Activated CD4-positive, alpha-beta T cell treated with anti-CD3 and anti-CD28 coated beads for 1 hour (primary cell): Measurements from ENCODE around the gene AAK1.
"Not testable (repeated sequence)": the region's sequence is repeated elsewhere in the genome, so short reads cannot be mapped to it uniquely, and the experiment has no call there.

Source experiments
- DNase-seq: peaks from one replicate; pipeline ENCODE4 v3.0.0-alpha.2; 2020

AAK1 gene

DNA sequence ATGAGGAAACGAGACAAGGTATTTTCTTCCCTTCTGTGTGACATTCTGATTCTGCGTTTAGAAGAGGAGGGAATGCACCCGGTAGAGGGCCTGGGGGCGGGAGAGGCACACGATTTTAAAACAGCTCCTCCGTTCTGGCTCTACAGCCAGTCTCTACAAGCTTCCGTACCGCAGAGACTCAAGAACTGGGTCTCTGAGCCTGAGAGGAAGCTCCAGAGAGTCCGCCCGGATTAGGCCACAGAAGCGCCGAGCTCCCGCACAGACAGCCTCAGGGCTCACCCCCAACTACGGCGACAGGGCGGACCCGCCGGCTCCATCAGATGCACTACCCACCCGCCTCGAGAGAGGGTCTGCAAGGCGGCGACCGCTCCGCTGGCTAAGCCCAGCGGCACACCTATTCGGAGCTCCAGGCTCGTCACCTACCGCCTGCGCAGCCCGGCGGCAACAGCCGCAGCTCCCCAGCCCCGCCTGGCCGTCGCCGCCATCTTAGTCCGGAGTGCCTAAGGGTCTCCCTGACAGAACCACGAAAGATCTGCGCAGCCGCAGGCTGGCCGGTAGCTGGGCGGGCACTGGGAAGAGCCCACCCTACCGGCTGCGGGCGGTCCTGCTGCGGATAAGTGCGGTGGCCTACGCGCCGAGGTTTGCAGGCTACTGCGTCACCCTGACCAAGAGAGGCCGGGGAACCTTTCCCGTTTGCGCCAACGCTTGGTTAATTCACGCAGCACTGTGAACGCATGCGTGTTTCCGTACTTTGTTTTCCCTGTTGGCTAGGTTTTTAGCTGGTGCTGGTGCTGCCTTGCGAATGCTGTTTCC, 206.4 kb downstream of the AAK1 start, which contains the start of gene NFU1:
TSS of gene NFU1 (minus strand) at position 498 of the 813 bp plus-strand sequence. CDS start at position 485, 13 bp downstream.
- peak; percentile 72 for DNase-seq

DNA sequence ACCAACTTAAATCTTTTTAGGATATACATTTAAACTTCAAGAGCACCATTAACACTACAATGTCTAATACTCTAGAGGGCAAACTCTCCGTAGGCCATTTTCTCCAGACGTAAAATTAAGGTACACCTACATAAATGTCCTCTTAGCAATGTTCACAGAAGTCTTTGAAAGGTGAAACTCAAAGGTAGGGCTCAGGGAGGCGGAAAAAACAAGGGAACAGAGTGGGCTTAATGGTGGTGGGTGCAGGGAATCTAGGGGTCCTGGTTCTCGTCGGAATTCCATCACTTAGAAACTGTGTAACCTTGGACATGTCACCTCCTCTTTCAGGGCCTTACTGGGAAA, 207.0 kb downstream of the AAK1 start:
- no peak for DNase-seq

- DNase-seq, result no peak
Measured at GRCh38 chr2:69434753-69435152, 208.8 kb downstream of the AAK1 start.

- DNase-seq, result no peak
Measured at GRCh38 chr2:69429491-69430183, 213.9 kb downstream of the AAK1 start.

DNA sequence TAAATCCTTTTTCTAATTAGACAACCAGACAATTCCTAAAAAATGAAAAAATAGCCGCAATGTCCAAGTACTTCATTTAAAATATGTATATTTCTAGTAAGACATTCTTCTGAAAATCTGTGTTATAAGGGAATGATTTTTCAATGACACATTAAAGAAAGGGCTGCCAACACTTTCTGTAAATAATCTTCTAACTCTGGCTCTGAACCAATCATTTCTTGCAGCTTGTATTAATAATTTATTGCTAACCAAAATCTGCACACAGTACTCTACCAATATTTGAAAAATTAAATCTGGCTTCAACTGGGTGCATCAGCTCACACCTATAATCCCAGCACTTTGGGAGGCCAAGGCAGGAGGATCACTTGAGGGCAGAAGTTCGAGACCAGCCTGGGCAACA, 214.6 kb downstream of the AAK1 start:
- DNase-seq, result no peak

GRCh38 chr2:69424419-69424818, 219.1 kb downstream of the AAK1 start:
- no peak for DNase-seq

- no peak for DNase-seq
Measured at GRCh38 chr2:69422198-69422597, 221.3 kb downstream of the AAK1 start.

DNA sequence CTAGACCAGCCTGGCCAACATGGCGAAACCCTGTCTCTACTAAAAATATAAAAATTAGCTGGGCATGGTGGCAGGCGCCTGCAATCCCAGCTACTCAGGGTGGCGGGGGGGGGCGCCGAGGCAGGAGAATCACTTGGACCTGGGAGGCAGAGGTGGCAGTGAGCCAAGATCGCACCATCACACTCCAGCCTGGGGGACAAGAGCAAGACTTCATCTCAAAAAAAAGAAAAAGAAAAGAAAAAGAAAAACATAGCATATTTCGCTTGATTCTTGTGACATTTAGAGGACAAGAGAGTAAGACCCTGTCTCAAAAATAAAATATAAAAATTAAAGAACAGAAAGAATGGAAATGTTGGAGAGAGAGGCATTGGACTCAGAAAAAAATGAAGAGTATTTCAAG, 224.4 kb downstream of the AAK1 start:
- DNase-seq, result not testable (repeated sequence)

GRCh38 chr2:69416147-69416546, 227.4 kb downstream of the AAK1 start:
- DNase-seq, result no peak
